NT2/D1 (cell line): ENCODE results near the gene SLC7A7.

Source experiments
- SUZ12 ChIP-seq: IDR thresholded peaks from 2 replicates; pipeline ENCODE4 v1.6.1; 2011; ENCODE audit not compliant: insufficient read length, insufficient read depth; ENCODE audit errors: extremely low read depth
- YY1 ChIP-seq: IDR thresholded peaks from 2 replicates; pipeline ENCODE4 v1.6.1; 2011; ENCODE audit not compliant: insufficient read length, insufficient read depth

DNA sequence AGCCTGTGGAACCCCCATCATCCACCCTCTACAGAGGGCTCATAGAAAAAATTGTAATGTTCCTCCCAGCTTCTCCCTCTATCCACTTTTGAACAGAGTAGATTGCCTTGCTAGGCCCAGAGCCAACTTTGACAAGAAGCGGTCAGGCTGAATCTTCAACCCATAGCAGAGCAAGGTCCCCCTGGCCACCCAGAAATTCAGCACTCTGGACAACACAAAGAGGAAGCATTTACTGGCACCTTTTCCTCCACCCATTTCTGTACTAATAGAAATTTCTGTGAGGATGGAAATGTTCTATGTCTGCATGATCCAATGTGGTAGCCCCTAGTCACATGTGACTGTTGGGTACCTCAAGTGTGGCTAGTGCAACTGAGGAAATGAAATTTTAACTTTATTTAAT, 91.4 kb downstream of the SLC7A7 start:
- TF ChIP-seq YY1 (no peak), SUZ12 (no peak)
